SU-DHL-6 (cell line): Measurements from ENCODE around the gene ELFN2.

ENCODE experiments used
- CTCF ChIP-seq: fragments of 200-600 bp; sonication (generic); IDR thresholded peaks from one replicate; pipeline ENCODE4 v1.5.1; 2017; ENCODE audit warnings: antibody characterized with exemption, mild to moderate bottlenecking, low read length, moderate library complexity; ENCODE audit not compliant: insufficient read depth, poor library complexity, severe bottlenecking
- EZH2phosphoT487 ChIP-seq: fragments of 200-600 bp; sonication (generic), shearing (Covaris generic); conservative IDR thresholded peaks from 2 replicates; pipeline ENCODE4 v1.6.1; 2018; ENCODE audit warnings: mild to moderate bottlenecking, antibody characterized with exemption, low read length, moderate library complexity, mixed read lengths

- TF ChIP-seq CTCF (no peak), EZH2phosphoT487 (no peak)
Observed at GRCh38 chr22:37416389-37416788, 10.9 kb downstream of the ELFN2 start.
